HG02623 (cell line): ENCODE data around the gene MPV17L.
"Not testable (repeated sequence)": the region's sequence is repeated elsewhere in the genome, so short reads cannot be mapped to it uniquely, and the experiment has no call there.

Experiments
- ATAC-seq: cut with Tn5 transposase; IDR thresholded peaks from one replicate; pipeline ENCODE4 v1.9.1; 2021; ENCODE audit warnings: moderate library complexity; ENCODE audit not compliant: unreplicated experiment

The MPV17L gene

GRCh38 chr16:15450624-15451023 is 55.1 kb downstream of the MPV17L start:
- ATAC-seq = no peak

- ATAC-seq = no peak
These were observed 55.7 kb downstream of the MPV17L start for GRCh38 chr16:15451098-15451731.

- no peak for ATAC-seq
These were observed 56.8 kb downstream of the MPV17L start for GRCh38 chr16:15452246-15452855.

- not testable (repeated sequence) for ATAC-seq
These were observed 57.7 kb downstream of the MPV17L start for GRCh38 chr16:15453296-15453695.

GRCh38 chr16:15454933-15455332 is 59.4 kb downstream of the MPV17L start:
- not testable (repeated sequence) for ATAC-seq

GRCh38 chr16:15457400-15457799 is 61.8 kb downstream of the MPV17L start:
- no peak for ATAC-seq

GRCh38 chr16:15457958-15458357 is 62.4 kb downstream of the MPV17L start:
- no peak for ATAC-seq

- no peak for ATAC-seq
These were observed 64.2 kb downstream of the MPV17L start for GRCh38 chr16:15459791-15460190.

- no peak for ATAC-seq
These were observed 65.0 kb downstream of the MPV17L start for GRCh38 chr16:15460601-15461000.

- no peak for ATAC-seq
These were observed 65.8 kb downstream of the MPV17L start for GRCh38 chr16:15461376-15461775.
